ENCODE data around the gene KLRC1.

DNA sequence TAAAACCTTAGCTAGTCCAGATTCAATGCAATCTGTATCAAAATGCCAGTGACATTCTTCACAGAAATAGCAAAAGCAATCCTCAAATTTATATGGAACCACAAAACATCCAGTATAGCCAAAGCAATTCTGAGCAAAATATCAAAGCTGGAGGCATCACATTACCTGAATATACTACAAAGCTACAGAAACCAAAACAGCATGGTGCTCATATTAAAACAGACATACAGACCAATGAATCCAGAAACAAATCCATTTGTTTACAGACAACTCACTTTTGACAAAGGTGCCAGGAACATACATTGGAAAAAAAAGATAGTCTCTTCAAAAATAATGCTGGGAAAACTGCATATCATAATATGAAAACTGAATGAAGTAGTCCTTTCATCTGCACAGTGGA is 48.4 kb downstream of the KLRC1 start:
- TF ChIP-seq EZH2 (IDR thresholded peaks at IDR 0.05) (no peak), EZH2phosphoT487 (IDR thresholded peaks at IDR 0.05) (no peak)
- TF ChIP-seq, protein P1, sequence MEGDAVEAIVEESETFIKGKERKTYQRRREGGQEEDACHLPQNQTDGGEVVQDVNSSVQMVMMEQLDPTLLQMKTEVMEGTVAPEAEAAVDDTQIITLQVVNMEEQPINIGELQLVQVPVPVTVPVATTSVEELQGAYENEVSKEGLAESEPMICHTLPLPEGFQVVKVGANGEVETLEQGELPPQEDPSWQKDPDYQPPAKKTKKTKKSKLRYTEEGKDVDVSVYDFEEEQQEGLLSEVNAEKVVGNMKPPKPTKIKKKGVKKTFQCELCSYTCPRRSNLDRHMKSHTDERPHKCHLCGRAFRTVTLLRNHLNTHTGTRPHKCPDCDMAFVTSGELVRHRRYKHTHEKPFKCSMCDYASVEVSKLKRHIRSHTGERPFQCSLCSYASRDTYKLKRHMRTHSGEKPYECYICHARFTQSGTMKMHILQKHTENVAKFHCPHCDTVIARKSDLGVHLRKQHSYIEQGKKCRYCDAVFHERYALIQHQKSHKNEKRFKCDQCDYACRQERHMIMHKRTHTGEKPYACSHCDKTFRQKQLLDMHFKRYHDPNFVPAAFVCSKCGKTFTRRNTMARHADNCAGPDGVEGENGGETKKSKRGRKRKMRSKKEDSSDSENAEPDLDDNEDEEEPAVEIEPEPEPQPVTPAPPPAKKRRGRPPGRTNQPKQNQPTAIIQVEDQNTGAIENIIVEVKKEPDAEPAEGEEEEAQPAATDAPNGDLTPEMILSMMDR (IDR thresholded peaks at IDR 0.05) = no peak

Data from neural progenitor cell (in vitro differentiated cells).